Keratinocyte (primary cell): ENCODE results near the gene TLCD3B. TPM values are rescaled to one million over a fixed set of nuclear protein-coding genes. Genes with fewer than 3 reads are reported as not detected.

Experiments
- DNase-seq: peaks from one replicate; pipeline ENCODE4 v3.0.0-alpha.2; 2011; ENCODE audit warnings: low read depth, missing footprints, low spot score
- FAIRE-seq: peaks from 2 replicates; lab custom pipeline; 2011; peaks lifted over from hg19 to GRCh38; lab: Jason Lieb, UNC
- H2AFZ ChIP-seq: 2 replicates; pipeline ENCODE4 v1.6.0; 2012; ENCODE audit warnings: low read length, control low read depth, inconsistent platforms; ENCODE audit not compliant: control insufficient read depth
- H3K27ac ChIP-seq: 2 replicates; pipeline ENCODE4 v1.5.1; 2011; ENCODE audit warnings: low read length; ENCODE audit not compliant: control insufficient read depth, insufficient read depth
- H3K27me3 ChIP-seq: 3 replicates; pipeline ENCODE4 v1.6.0; 2011; ENCODE audit warnings: low read length; ENCODE audit not compliant: control insufficient read depth, insufficient read depth; ENCODE audit errors: extremely low read depth
- H3K36me3 ChIP-seq, 2 experiments: 2 replicates in 1 of 2; 3 replicates in 1 of 2; pipeline ENCODE4 v1.5.1; 2011; ENCODE audit warnings: low read length in 2 of 2, mild to moderate bottlenecking in 1 of 2; ENCODE audit not compliant: control insufficient read depth in 2 of 2, insufficient read depth in 2 of 2; ENCODE audit errors: extremely low read depth in 1 of 2
- H3K4me1 ChIP-seq: 3 replicates; pipeline ENCODE4 v1.5.1; 2011; ENCODE audit warnings: low read length; ENCODE audit not compliant: control insufficient read depth, insufficient read depth; ENCODE audit errors: extremely low read depth
- H3K4me2 ChIP-seq: 3 replicates; pipeline ENCODE4 v1.6.0; 2011; ENCODE audit warnings: low read depth, low read length; ENCODE audit not compliant: control insufficient read depth, insufficient read depth; ENCODE audit errors: extremely low read depth
- H3K4me3 ChIP-seq, 3 experiments: fragments of 200-600 bp in 1 of 3; sonication (generic) in 1 of 3; 2 replicates in 2 of 3; 3 replicates in 1 of 3; pipeline ENCODE4 v1.5.1; 2011 to 2016; ENCODE audit warnings: low read length in 3 of 3, mild to moderate bottlenecking in 3 of 3, control low read depth in 2 of 3, inconsistent platforms in 1 of 3, low read depth in 1 of 3, mixed read lengths in 1 of 3, mixed run types in 1 of 3, moderate library complexity in 1 of 3; ENCODE audit not compliant: control insufficient read depth in 2 of 3, insufficient read depth in 2 of 3; ENCODE audit errors: extremely low read depth in 1 of 3
- H3K79me2 ChIP-seq: 2 replicates; pipeline ENCODE4 v1.6.0; 2012; ENCODE audit warnings: low read length; ENCODE audit not compliant: control insufficient read depth, insufficient read depth
- H3K9ac ChIP-seq: 3 replicates; pipeline ENCODE4 v1.6.0; 2011; ENCODE audit warnings: low read length; ENCODE audit not compliant: control insufficient read depth, insufficient read depth; ENCODE audit errors: extremely low read depth
- H3K9me1 ChIP-seq: 3 replicates; pipeline ENCODE4 v1.6.0; 2011; ENCODE audit warnings: low read length; ENCODE audit not compliant: control insufficient read depth, insufficient read depth; ENCODE audit errors: extremely low read depth
- H3K9me3 ChIP-seq: 2 replicates; pipeline ENCODE4 v1.5.1; 2012; ENCODE audit warnings: low read depth, low read length; ENCODE audit not compliant: control insufficient read depth
- H4K20me1 ChIP-seq: 3 replicates; pipeline ENCODE4 v1.6.0; 2011; ENCODE audit warnings: low read length; ENCODE audit not compliant: control insufficient read depth, insufficient read depth; ENCODE audit errors: extremely low read depth
- CTCF ChIP-seq, 3 experiments: IDR thresholded peaks in 1 of 3; conservative IDR thresholded peaks in 1 of 3; optimal IDR thresholded peaks in 1 of 3; 2 replicates in 2 of 3; 3 replicates in 1 of 3; pipeline versions ENCODE3 to v1.5.1; 2011; ENCODE audit warnings: low read length in 3 of 3, mild to moderate bottlenecking in 3 of 3, moderate library complexity in 2 of 3, control low read depth in 1 of 3, inconsistent platforms in 1 of 3; ENCODE audit not compliant: insufficient read depth in 2 of 3; ENCODE audit errors: extremely low read depth in 1 of 3
- EZH2 ChIP-seq: IDR thresholded peaks from one replicate; pipeline ENCODE4 v1.6.1; 2012; ENCODE audit warnings: inconsistent platforms, mild to moderate bottlenecking, low read length, moderate library complexity
- dilution Hi-C: fragments of 300-500 bp; cut with MboI; formaldehyde crosslinking; loops from one replicate; pipeline ENCODE4 v1.7.0; 2020; ENCODE audit warnings: low sequenced_read_pairs; ENCODE audit not compliant: extremely low pct_ligation_motif_present
- polyA plus RNA-seq, 5 experiments: library from polyadenylated mRNA; depleted of rRNA in 3 of 5; stranded (reverse) in 3 of 5; stranded (forward) in 1 of 5; unstranded in 1 of 5; fragments of >200 nt; gene quantifications; 1 replicate in 1 of 5; 2 replicates in 3 of 5; 3 replicates in 1 of 5; pipeline versions ENCODE4 v1.2.1 to v1.2.3, GENCODE V29; 2011 to 2012; ENCODE audit warnings: missing spikeins in 2 of 5, low read depth in 1 of 5, low replicate concordance in 1 of 5

Gene TLCD3B
- polyA plus RNA-seq, 1 donor (not counting 4 experiments of a cell fraction or from before 2014, with no cell fraction given) = not detected

DNA sequence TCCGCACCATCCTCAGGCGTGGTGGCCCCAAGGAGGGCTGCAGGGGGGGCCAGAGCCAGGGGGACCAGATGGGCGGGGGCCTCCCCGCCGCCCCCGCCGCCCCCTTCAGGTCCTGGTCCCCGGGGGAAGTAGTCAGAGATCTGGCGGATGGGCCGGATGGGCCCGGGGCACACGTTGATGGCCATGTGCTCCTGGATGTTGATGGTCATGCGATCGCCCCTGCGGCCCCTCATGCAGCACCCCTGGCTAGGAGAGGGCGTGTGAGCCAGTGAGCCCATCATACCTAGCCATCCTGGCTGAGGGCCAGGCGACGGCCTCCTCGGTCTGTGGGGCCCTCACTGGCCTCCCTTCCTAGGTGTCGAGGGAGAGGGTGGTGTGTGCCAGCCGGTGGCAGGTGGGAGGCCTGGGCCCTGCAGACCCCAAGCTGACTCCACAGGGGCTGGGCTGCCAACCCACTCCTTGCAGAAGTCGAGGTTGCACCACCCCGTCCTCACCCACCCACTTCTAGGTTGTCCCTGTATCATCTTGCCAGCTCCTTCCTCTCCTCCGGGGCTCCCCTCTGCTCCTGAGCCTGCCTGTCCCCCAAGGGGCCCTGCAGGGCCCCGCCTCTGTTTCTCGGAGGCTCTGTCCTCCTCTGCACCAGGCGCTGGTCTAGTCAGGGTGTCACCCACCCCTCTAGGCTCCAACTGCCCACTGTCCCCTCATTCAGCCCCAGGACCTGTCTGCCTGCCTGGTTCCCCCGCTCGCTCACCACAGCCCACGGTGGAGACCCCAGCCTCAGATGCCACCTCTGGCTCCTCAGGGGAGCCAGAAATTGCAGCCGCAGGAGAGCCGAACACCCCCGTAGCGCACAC is 20.9 kb downstream of the TLCD3B start:
- dilution Hi-C loops = no loop called here

GRCh38 chr16:30009085-30009862 is 21.8 kb downstream of the TLCD3B start:
- FAIRE-seq = no peak
- Histone ChIP-seq H4K20me1 (no peaks in the 10 kb centered on the region), H3K27ac (no peak overlapping the region), H3K4me2 (no peak overlapping the region), H3K36me3 (peaks cover 0 to 1% of the 10 kb centered on the region in 2 experiments), H3K4me1 (peaks cover 3% of the 10 kb centered on the region), H3K27me3 (peaks cover 28% of the 10 kb centered on the region), H3K4me3 (no peak overlapping the region), H3K79me2 (no peaks in the 10 kb centered on the region), H3K9me3 (no peaks in the 10 kb centered on the region), H3K9me1 (no peaks in the 10 kb centered on the region), H3K9ac (no peak overlapping the region), H2AFZ (no peak overlapping the region)
- TF ChIP-seq CTCF (optimal IDR thresholded peaks at IDR 0.05 in 1 of 3, IDR thresholded peaks at IDR 0.05 in 1 of 3, conservative IDR thresholded peaks at IDR 0.05 in 1 of 3; ENCODE audit: extremely low read depth in 1 of 3, insufficient read depth in 2 of 3, low read length in 3 of 3) (no peak), EZH2 (no peak)
- dilution Hi-C loops = no loop called here
- no peak for DNase-seq

More for the DNA sequence above, 20.9 kb downstream of the TLCD3B start:
- no peak for DNase-seq
- peak overlapping the region; percentile 48 for H3K4me2 ChIP-seq
- no peaks in the 10 kb centered on the region for H3K79me2 ChIP-seq
- H3K9me1 ChIP-seq = no peaks in the 10 kb centered on the region
- H3K9ac ChIP-seq = no peak overlapping the region
- peak overlapping the region in 2 of 3 experiments; percentile 18 to 32 for H3K4me3 ChIP-seq
- no peaks in the 10 kb centered on the region for H3K9me3 ChIP-seq
- TF ChIP-seq EZH2 (peak; percentile 70), CTCF (optimal IDR thresholded peaks at IDR 0.05 in 1 of 3, IDR thresholded peaks at IDR 0.05 in 1 of 3, conservative IDR thresholded peaks at IDR 0.05 in 1 of 3; ENCODE audit: extremely low read depth in 1 of 3, insufficient read depth in 2 of 3, low read length in 3 of 3) (no peak)
- no peak for FAIRE-seq
- H2AFZ ChIP-seq = no peak overlapping the region
- no peak overlapping the region for H3K27ac ChIP-seq
- H3K27me3 ChIP-seq = peaks cover 28% of the 10 kb centered on the region
- peaks cover 0 to 1% of the 10 kb centered on the region in 2 experiments for H3K36me3 ChIP-seq
- H4K20me1 ChIP-seq = no peaks in the 10 kb centered on the region
- peaks cover 3% of the 10 kb centered on the region for H3K4me1 ChIP-seq
